HUDEP-2 (cell line): ENCODE measurements around the gene GAS2L3.
"Not testable (repeated sequence)": the region's sequence is repeated elsewhere in the genome, so short reads cannot be mapped to it uniquely, and the experiment has no call there.

ENCODE experiments used
- DNase-seq, 76 experiments: peaks; one replicate each; lab custom pipeline; 2025; ENCODE audit not compliant: unreplicated experiment in 76 of 76; lab: John Stamatoyannopoulos, UW

GAS2L3 gene

DNA sequence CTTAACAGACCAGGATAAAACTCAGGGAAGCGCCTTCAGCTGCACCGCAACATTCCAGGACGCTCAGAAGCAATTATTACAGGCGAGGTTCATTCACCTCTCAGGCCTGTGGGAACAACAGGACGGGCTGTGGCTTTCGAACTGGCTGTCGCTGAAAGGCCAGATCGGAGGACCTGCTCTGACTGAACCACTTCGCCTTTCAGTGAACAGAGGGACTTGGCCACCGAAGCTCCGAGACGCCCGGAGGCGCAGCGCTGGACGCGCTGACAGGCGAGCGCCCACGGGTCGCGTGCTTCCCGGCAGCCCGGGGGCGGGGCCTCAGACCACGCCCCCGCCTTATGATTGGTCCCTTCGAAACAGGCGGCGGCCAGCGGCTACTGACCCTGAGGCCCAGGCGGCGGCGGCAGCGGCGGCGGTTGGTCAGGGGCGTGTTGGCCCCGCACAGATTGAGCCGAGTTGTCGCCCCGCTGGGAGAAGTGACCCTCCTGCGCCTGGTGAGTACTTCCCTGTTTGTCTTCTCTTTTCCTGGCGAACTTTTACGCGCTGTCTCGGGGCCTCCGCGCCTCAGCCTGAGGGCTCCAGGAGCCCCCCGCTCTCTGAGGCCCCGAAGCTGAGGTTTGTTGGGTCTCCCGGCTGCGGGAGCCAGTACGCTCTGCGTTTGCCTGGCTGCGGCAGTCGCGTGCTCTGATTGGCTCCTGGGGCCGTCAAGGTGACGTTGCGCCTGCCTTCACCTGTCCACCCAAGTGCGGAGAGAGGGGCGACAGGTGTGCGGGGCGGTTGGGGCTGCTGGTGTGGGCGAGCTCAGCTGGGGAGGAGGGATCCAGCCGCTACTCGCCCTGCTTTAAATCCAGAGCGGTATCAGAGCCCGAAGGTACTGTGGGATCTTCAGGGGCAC is at the start of gene GAS2L3:
TSS of gene GAS2L3 (plus strand) at position 393 of the 895 bp plus-strand sequence. CDS start 21,221 bp downstream, outside the sequence.
- DNase-seq, result peak in 74 of 76 experiments; percentile 24 to 91 (median 76)

- DNase-seq, result no peak
Observed at GRCh38 chr12:100528034-100528433, 45.5 kb upstream of the GAS2L3 start.

DNA sequence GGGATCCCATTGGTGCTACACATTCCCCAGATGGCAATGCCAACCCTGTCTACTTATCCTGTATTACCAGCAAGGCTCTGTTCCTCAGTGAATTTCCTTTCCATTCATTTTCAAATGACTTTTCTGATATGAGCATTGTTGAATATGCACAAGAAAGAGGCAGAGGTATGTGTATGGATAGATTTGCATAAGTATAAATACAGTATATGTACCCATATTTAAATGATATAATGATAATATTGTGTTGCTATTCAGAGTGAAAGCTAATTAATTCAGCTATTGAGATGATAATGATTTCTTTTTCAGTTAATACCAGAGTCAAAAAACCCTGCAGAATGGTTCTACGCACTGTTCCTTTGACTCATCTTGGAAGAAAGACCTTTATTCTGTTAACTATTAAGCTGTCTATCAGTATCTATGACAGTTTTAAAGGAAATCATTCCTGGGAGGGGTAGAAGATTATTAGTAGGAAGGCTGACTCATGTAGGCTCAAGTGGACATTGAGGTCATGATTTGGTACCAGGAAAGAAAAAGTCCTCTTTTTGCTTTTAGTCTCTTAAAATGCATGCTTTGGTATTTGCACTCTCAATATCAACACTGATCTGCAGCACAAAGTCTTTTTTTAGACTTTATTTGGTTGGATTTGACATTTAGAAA is 44.9 kb upstream of the GAS2L3 start:
- no peak for DNase-seq

- no peak for DNase-seq
Observed at GRCh38 chr12:100529756-100530350, 43.6 kb upstream of the GAS2L3 start.

DNA sequence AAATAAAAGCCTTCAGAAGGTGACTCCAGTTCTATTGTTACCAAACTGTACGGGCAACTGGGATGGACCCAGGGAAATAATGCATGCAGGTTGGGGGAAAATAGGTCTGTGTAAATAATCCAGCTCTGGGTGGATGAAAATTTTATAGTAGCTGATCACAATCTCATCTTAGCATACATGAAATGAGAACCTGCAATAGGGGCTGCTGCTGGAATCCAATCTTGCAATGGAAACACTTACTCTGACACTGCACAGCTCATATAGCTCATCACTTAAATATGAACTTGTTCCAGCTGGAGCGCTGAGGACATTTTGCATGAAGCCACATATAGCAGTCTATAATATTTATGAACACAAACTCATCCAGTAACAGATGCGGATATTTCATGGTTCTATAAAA is 40.1 kb upstream of the GAS2L3 start:
- DNase-seq, result no peak

DNA sequence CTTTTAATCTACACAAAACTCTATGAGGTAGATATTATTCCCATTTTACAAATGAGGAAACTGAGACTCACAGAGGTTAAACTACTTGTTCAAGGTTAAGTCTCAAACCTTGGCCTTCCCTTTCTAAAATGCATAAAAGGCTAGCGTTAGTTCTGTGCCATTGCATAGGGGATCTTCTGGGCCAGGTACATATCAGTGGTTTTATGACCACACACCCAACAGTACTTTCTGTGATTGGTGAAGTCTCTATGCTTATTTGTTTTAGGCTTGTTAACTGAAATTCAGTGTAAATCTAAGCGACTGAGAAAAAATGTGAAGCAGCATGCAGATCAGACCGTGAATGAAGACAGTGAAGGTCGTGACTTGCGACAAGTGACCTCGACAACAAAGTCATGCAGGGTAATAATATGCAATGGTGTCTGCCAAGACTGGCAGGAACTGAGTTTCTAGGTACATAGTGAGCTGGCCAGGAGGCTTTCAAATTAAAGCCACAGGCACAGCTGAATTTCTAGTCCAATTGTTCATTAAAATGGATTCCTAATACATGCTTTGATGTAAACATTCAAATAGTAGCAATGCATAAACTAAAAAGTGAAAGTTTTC is 38.8 kb upstream of the GAS2L3 start:
- no peak for DNase-seq

- DNase-seq, result peak in 32 of 76 experiments; percentile 1 to 45 (median 16)
Observed at GRCh38 chr12:100539202-100539601, 34.3 kb upstream of the GAS2L3 start.

DNA sequence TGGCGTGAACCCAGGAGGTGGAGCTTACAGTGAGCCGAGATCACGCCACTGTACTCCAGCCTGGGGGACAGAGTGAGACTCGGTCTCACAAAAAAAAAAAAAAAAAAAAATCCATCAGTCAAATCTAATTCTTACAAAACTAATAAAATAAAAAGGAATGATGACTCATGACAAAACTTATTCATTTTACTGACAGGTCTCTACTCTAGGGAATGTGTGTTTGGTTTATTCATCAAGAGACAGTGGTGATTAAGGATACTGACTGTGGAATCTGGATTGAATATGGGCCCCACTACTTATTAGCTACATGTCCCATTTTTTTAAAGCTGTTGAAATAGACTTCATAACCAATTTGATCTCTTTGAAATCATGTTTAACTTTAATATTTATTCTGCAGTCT is 29.3 kb upstream of the GAS2L3 start:
- DNase-seq, result no peak

DNA sequence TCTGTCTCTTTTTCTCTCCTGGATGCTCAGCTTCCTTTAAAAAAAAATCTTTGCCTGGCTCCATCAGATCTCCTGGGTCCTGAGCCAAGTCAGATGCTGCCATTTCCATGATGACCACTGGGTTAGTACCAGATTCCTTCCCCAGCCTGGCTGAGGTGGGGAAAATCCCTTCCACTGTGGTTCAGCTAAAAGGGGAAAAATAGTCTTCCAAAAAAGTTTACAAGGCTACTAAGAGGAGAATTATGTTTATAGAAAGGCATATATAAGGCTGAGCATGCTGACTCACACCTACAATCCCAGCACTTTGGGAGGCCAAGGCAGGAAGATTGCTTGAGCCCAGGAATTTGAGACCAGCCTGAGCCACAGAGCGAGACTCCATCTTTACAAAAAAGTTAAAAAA is 28.4 kb upstream of the GAS2L3 start:
- no peak for DNase-seq

DNA sequence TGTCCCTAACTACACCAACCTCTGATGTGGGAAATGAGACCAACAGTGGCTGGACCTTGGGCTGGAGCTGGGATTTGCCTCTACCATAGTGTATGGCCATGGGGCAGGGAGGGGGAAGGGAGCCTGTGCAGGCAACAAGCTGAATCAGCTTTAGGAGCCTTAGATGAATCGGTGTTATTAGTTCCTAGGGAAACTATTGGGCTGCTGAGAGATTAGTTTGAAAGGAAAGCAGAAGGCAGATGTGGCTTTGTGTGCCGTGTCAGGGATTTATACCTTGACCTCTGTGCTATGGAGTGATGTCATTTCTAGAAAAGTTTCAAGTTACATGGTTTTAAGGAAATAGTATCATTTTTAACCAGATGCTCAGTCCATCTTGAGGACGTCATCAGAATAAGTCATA is 19.5 kb upstream of the GAS2L3 start:
- no peak for DNase-seq

- DNase-seq, result peak in 38 of 76 experiments; percentile 3 to 77 (median 59)
Observed at GRCh38 chr12:100554608-100555077, 18.8 kb upstream of the GAS2L3 start.

DNA sequence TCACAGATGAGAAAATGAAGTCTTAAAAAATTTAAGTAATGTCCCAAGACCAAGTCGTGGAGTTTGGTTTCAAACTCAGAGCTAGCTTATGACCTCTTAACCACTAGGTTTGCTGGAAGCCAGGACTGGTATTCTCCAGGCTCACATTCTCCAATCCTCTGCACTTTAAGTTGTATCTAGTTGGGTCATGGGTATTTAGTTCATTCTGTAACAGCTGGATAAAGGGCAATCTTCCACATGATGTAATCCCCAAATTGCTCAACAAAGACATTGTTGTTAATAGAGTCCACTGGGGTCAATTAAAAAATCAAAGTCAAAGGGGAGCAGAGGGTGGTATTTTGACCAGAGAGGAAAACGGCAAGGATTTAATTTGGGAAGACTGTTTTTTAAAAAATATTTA is 17.8 kb upstream of the GAS2L3 start:
- DNase-seq, result no peak

- DNase-seq, result no peak
Observed at GRCh38 chr12:100557357-100557756, 16.1 kb upstream of the GAS2L3 start.

DNA sequence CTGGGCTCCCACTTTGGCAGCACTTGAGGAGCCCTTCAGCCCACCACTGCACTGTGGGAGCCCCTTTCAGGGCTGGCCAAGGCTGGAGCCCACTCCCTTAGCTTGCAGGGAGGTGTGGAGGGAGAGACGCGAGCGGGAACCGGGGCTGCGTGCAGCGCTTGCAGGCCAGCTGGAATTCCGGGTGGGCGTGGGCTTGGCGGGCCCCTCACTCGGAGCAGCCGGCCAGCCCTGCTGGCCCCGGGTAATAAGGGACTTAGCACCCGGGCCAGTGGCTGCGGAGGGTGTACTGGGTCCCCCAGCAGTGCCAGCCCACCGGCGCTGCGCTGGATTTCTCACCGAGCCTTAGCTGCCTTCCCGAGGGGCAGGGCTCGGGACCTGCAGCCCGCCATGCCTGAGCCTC is 14.2 kb upstream of the GAS2L3 start:
- DNase-seq, result not testable (repeated sequence)

- no peak for DNase-seq
Observed at GRCh38 chr12:100564090-100564489, 9.4 kb upstream of the GAS2L3 start.

DNA sequence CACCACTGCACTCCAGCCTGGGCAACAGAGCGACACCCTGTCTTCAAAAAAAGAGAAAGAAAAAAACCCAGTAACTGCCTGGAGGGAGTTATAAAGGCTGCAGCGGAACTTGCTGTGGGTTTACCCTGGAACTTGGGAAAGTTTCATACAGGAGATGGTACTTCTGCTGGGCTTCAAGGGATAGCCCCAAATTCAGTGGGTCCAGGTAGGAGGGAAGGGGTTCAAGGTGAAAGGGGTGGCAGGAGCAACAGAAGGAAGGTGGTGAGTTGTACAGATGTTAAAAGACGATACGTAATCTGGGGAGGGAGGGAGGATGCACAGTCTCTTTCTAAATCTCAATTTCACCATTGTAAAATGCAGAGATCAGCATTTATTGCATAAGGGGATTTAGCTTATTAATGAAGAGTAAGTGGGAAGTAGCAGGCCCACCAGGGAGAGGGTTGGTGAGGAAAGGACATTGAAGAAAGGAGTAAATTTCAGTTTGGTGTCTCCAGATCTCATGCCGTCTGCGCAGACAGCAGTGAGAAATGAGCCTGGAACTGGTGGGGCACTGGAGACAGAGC is 8.5 kb upstream of the GAS2L3 start:
- DNase-seq, result no peak

GRCh38 chr12:100565987-100566545 is 7.4 kb upstream of the GAS2L3 start:
- no peak for DNase-seq

GRCh38 chr12:100566887-100567637 is 6.4 kb upstream of the GAS2L3 start:
- peak in 27 of 76 experiments; percentile 2 to 44 (median 21) for DNase-seq

- no peak for DNase-seq
Observed at GRCh38 chr12:100567945-100568344, 5.5 kb upstream of the GAS2L3 start.

GRCh38 chr12:100572184-100572583 is 1.3 kb upstream of the GAS2L3 start:
- DNase-seq, result no peak
